ENCODE data around the gene ZC2HC1B. TPM values are rescaled to one million over a fixed set of nuclear protein-coding genes. Genes with fewer than 3 reads are reported as not detected.
"Not testable (repeated sequence)": the region's sequence is repeated elsewhere in the genome, so short reads cannot be mapped to it uniquely, and the experiment has no call there.

ZC2HC1B gene
- total and polyA plus RNA-seq, 12 donors = 0.28 TPM; not detected in 11

GRCh38 chr6:143902827-143903226 lies 38.6 kb downstream of the ZC2HC1B start:
- Histone ChIP-seq H3K36me3 (no peaks in the 10 kb centered on the region), H3K4me3 (no peak overlapping the region), H3K4me1 (peaks cover 0 to 24% (median 17%) of the 10 kb centered on the region in 9 donors), H3K27ac (peak overlapping the region in 6 of 10 donors; percentile 3 to 77 (median 53)), H3K9me3 (peaks cover 0 to 7% (median 0%) of the 10 kb centered on the region in 11 donors), H3K27me3 (no peaks in the 10 kb centered on the region)
- WGBS, 2 donors = 90% methylated on average over 2 of the region's 2 CpGs
- ATAC-seq (peak in 1 of 8 donors; percentile 34), DNase-seq (no peak)
- intact Hi-C loops (cut with DNase I) = no loop called here
- no peak for TF ChIP-seq CTCF (IDR thresholded peaks at IDR 0.05)

GRCh38 chr6:143911028-143911427 lies 46.8 kb downstream of the ZC2HC1B start:
- Histone ChIP-seq H3K27ac (no peak overlapping the region), H3K9me3 (peaks cover 0 to 36% (median 16%) of the 10 kb centered on the region in 11 donors)
- no peak for ATAC-seq

GRCh38 chr6:143912671-143913070 lies 48.4 kb downstream of the ZC2HC1B start:
- Histone ChIP-seq H3K27me3 (no peaks in the 10 kb centered on the region), H3K27ac (no peak overlapping the region), H3K9me3 (peaks cover 0 to 37% (median 17%) of the 10 kb centered on the region in 11 donors), H3K36me3 (no peaks in the 10 kb centered on the region), H3K4me3 (no peak overlapping the region), H3K4me1 (no peaks in the 10 kb centered on the region)
- intact Hi-C loops (cut with DNase I) = no loop called here
- ATAC-seq (no peak), DNase-seq (no peak)
- 89 to 100% methylated on average over 1 of the region's 1 CpG for WGBS, 2 donors
- TF ChIP-seq CTCF (IDR thresholded peaks at IDR 0.05) = no peak

More at GRCh38 chr6:143911028-143911427, 46.8 kb downstream of the ZC2HC1B start:
- WGBS, 2 donors = 97 to 100% methylated on average over 1 of the region's 1 CpG
- no peak for TF ChIP-seq CTCF (IDR thresholded peaks at IDR 0.05)
- intact Hi-C loops (cut with DNase I) = no loop called here
- H3K4me3 ChIP-seq = no peak overlapping the region
- no peak for DNase-seq
- no peaks in the 10 kb centered on the region for H3K4me1 ChIP-seq
- H3K27me3 ChIP-seq = no peaks in the 10 kb centered on the region
- no peaks in the 10 kb centered on the region for H3K36me3 ChIP-seq

GRCh38 chr6:143917026-143917425 lies 52.8 kb downstream of the ZC2HC1B start:
- H3K4me1 ChIP-seq; H3K27ac ChIP-seq; H3K4me3 ChIP-seq; H3K27me3 ChIP-seq; intact Hi-C loops (cut with DNase I); ATAC-seq; DNase-seq; H3K36me3 ChIP-seq: not testable (repeated sequence)
- H3K9me3 ChIP-seq = peaks cover 0 to 30% (median 12%) of the 10 kb centered on the region in 11 donors
- 78 to 79% methylated on average over 4 of the region's 4 CpGs for WGBS, 2 donors

- no peak for TF ChIP-seq CTCF (IDR thresholded peaks at IDR 0.05)
- DNase-seq (no peak), ATAC-seq (no peak)
- 96 to 98% methylated on average over 1 of the region's 1 CpG for WGBS, 2 donors
- H3K27ac ChIP-seq = no peak overlapping the region
- intact Hi-C loops (cut with DNase I) = no loop called here
- H3K4me1 ChIP-seq = no peaks in the 10 kb centered on the region
- H3K36me3 ChIP-seq = no peaks in the 10 kb centered on the region
- H3K27me3 ChIP-seq = no peaks in the 10 kb centered on the region
- peaks cover 0 to 55% (median 13%) of the 10 kb centered on the region in 11 donors for H3K9me3 ChIP-seq
- no peak overlapping the region for H3K4me3 ChIP-seq
These were observed 64.6 kb downstream of the ZC2HC1B start for GRCh38 chr6:143928853-143929252.
